ENCODE measurements around the gene NEAT1. TPM values are rescaled to one million over a fixed set of nuclear protein-coding genes. Genes with fewer than 3 reads are reported as not detected.
"Not testable (repeated sequence)": the region's sequence is repeated elsewhere in the genome, so short reads cannot be mapped to it uniquely, and the experiment has no call there.

NEAT1 gene
- total RNA-seq, 2 donors from 2014 or later, result 554 to 555 TPM

DNA sequence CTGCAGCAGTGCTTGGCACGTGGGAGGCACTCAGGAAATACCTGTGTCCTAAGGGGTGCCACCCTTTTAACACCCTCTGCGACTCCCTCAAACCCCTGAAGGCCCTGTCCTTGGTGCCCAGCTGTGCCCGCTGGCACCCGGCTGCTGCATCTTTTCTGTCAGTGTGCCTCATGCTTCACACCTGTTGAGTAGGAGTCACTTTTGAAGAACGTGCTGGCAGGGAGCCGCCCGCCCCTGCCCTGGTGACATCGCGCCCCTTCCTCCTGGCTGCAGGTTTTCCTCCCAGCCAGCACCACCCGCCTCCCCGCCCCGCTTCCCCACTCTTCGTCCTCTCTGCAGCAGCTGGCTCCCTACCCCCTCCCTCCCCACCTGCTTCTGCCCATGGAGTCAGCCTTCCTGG, 18.4 kb upstream of the NEAT1 start:
- no peak for DNase-seq
- peaks cover 2% of the 10 kb centered on the region for H3K4me1 Mint-ChIP-seq
- H3K4me3 Mint-ChIP-seq, result no peak overlapping the region
- no peaks in the 10 kb centered on the region for H3K27me3 Mint-ChIP-seq
- no peaks in the 10 kb centered on the region for H3K9me3 ChIP-seq (ENCODE audit: control insufficient read depth, low read length, poor library complexity, severe bottlenecking)
- H3K27ac Mint-ChIP-seq, result no peak overlapping the region
- no peak for ATAC-seq
- no peaks in the 10 kb centered on the region for H3K36me3 Mint-ChIP-seq (ENCODE audit: low read depth)

GRCh38 chr11:65404638-65405339, 17.8 kb upstream of the NEAT1 start:
- no peaks in the 10 kb centered on the region for H3K27me3 Mint-ChIP-seq
- DNase-seq (no peak), ATAC-seq (no peak)
- no peaks in the 10 kb centered on the region for H3K36me3 Mint-ChIP-seq (ENCODE audit: low read depth)
- no peak overlapping the region for H3K27ac Mint-ChIP-seq
- peaks cover 2% of the 10 kb centered on the region for H3K4me1 Mint-ChIP-seq
- H3K4me3 Mint-ChIP-seq, result no peak overlapping the region
- no peaks in the 10 kb centered on the region for H3K9me3 ChIP-seq (ENCODE audit: control insufficient read depth, low read length, poor library complexity, severe bottlenecking)

DNA sequence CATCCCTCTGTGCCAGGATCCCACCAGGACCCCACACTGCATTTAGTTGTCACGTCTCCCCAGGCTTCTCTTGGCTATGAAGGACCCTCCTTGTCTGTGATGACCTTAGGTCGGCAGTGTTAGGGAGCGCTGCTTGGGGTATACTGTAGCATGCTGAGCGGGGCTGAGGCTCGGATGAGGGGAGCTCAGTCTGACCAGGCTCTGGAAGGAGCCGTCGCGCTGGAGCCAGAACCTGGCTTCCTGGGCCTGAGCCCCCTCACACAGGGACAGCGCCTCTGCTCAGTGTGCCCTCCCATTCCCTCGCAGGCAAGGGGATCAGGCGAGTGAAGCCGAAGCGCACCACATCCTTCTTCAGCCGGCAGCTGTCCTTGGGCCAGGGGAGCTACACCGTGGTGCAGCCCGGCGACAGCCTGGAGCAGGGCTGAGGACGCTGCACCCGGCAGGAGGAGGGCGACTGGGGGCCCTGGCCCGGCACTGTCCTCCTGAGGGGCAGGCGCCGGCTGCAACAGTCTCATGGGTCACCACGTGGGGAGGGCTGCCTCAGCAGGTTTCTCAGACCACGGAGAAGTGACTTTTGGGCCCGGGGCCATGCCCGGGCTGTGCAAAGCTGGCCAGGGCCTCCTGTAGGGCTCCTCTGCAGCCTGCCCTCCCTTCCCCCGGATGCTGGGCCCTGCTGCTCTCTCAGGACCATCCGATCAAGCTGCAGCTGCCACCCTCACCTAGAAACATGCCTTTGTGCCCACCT, 11.5 kb upstream of the NEAT1 start:
- no peak overlapping the region for H3K4me3 Mint-ChIP-seq
- no peaks in the 10 kb centered on the region for H3K27me3 Mint-ChIP-seq
- DNase-seq, result no peak
- H3K36me3 Mint-ChIP-seq (ENCODE audit: low read depth), result no peaks in the 10 kb centered on the region
- H3K9me3 ChIP-seq (ENCODE audit: control insufficient read depth, low read length, poor library complexity, severe bottlenecking), result no peaks in the 10 kb centered on the region
- H3K4me1 Mint-ChIP-seq, result peaks cover 8% of the 10 kb centered on the region
- ATAC-seq, result no peak
- no peak overlapping the region for H3K27ac Mint-ChIP-seq

- DNase-seq, result no peak
- Mint-ChIP-seq H3K4me1 (peaks cover 13% of the 10 kb centered on the region), H3K27me3 (no peaks in the 10 kb centered on the region), H3K27ac (no peak overlapping the region), H3K4me3 (no peak overlapping the region), H3K36me3 (ENCODE audit: low read depth) (no peaks in the 10 kb centered on the region)
- H3K9me3 ChIP-seq (ENCODE audit: control insufficient read depth, low read length, poor library complexity, severe bottlenecking), result no peaks in the 10 kb centered on the region
- ATAC-seq, result no peak
Measured at GRCh38 chr11:65411681-65412070, 10.9 kb upstream of the NEAT1 start.

DNA sequence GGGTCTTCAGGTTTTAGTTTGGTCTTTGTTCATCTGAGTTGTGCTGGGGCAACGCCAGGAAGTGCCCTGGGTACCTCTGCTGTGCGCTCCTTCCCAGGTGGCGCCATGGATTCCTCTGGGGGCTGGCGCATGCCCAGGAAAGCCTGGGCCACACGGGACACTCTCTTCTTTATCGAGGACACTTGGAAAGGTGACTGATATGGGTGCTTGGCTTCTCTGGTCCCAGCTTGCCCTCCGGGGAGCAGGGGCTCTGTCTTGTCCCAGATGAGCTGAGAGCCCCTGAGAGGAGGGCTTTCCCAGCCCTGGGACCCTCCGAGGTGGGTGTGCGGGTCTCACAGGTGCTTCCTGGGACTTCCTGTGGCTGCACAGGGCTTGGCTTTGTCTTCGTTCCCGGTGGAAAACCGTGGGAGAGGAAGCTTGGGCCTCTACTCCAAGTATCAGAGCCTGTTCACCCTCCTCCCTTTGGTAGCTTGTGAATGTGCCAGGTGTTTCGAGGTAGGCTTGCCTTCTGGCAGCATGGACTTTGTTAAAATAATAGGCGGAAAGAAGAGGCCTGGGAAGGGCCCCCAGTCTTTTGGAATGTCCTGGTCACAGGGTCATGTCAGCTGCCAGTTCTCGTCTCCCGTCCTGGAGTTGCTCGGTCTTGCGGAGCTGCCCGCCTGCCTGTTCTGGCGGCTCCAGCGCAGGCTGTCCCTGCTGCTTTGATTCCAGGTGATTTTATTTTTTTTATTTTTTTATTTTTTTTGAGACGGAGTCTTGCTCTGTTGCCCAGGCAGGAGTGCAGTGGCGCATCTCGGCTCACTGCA, 10.1 kb upstream of the NEAT1 start:
- Mint-ChIP-seq H3K27ac (no peak overlapping the region), H3K4me3 (no peak overlapping the region), H3K36me3 (ENCODE audit: low read depth) (no peaks in the 10 kb centered on the region), H3K27me3 (no peaks in the 10 kb centered on the region), H3K4me1 (peaks cover 21% of the 10 kb centered on the region)
- DNase-seq (no peak), ATAC-seq (no peak)
- no peaks in the 10 kb centered on the region for H3K9me3 ChIP-seq (ENCODE audit: control insufficient read depth, low read length, poor library complexity, severe bottlenecking)

DNA sequence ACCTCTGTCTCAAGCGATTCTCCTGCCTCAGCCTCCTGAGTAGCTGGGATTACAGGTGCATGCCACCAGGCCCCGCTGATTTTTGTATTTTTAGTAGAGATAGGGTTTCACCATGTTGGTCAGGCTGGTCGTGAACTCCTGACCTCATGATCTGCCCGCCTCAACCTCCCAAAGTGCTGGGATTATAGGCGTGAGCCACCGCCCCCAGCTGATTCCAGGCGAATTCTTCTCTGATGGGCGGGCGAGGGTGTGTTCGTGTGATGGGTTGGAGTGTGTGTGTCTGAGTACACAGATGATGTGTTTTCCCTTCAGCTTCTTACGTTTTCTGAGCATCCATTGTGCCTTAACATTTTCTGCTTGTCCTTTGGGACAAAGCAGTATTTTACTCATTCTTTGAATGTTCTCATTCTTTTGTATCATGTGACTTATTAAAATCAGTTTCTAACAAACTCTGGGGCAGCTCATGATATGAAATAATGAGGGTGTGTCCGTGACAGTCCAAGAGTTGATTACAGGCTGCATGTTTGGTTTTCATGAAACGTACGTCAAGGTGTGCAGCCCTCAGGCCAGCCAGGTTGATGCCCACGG, 9.4 kb upstream of the NEAT1 start:
- DNase-seq, H3K27me3 Mint-ChIP-seq: not testable (repeated sequence)

GRCh38 chr11:65414776-65415498, 7.7 kb upstream of the NEAT1 start:
- DNase-seq, result no peak
- Mint-ChIP-seq H3K27me3 (no peaks in the 10 kb centered on the region), H3K36me3 (ENCODE audit: low read depth) (no peaks in the 10 kb centered on the region), H3K4me3 (no peak overlapping the region), H3K27ac (peak overlapping the region; percentile 100), H3K4me1 (peaks cover 39% of the 10 kb centered on the region)
- H3K9me3 ChIP-seq (ENCODE audit: control insufficient read depth, low read length, poor library complexity, severe bottlenecking), result no peaks in the 10 kb centered on the region
- ATAC-seq, result no peak

More for the DNA sequence above, 9.4 kb upstream of the NEAT1 start:
- H3K4me1 Mint-ChIP-seq, result peaks cover 27% of the 10 kb centered on the region
- ATAC-seq; H3K36me3 Mint-ChIP-seq (ENCODE audit: low read depth); H3K9me3 ChIP-seq (ENCODE audit: control insufficient read depth, low read length, poor library complexity, severe bottlenecking); H3K27ac Mint-ChIP-seq; H3K4me3 Mint-ChIP-seq: not testable (repeated sequence)

- Mint-ChIP-seq H3K27ac (peak overlapping the region; percentile 100), H3K4me3 (peak overlapping the region; percentile 100), H3K36me3 (ENCODE audit: low read depth) (no peaks in the 10 kb centered on the region), H3K27me3 (no peaks in the 10 kb centered on the region), H3K4me1 (peaks cover 44% of the 10 kb centered on the region)
- no peak for ATAC-seq
- DNase-seq, result no peak
- no peaks in the 10 kb centered on the region for H3K9me3 ChIP-seq (ENCODE audit: control insufficient read depth, low read length, poor library complexity, severe bottlenecking)
Measured at GRCh38 chr11:65415499-65416340, 6.9 kb upstream of the NEAT1 start.

- Mint-ChIP-seq H3K36me3 (ENCODE audit: low read depth) (no peaks in the 10 kb centered on the region), H3K4me3 (peak overlapping the region; percentile 100), H3K27me3 (no peaks in the 10 kb centered on the region), H3K4me1 (peaks cover 48% of the 10 kb centered on the region), H3K27ac (peak overlapping the region; percentile 100)
- peak; percentile 83 to 93 (median 85) for DNase-seq
- no peaks in the 10 kb centered on the region for H3K9me3 ChIP-seq (ENCODE audit: control insufficient read depth, low read length, poor library complexity, severe bottlenecking)
- ATAC-seq, result peak; percentile 64
Measured at GRCh38 chr11:65416341-65416824, 6.2 kb upstream of the NEAT1 start.

GRCh38 chr11:65416841-65417701, 5.5 kb upstream of the NEAT1 start:
- Mint-ChIP-seq H3K27ac (peak overlapping the region; percentile 100), H3K27me3 (no peaks in the 10 kb centered on the region), H3K4me1 (peaks cover 51% of the 10 kb centered on the region), H3K36me3 (ENCODE audit: low read depth) (no peaks in the 10 kb centered on the region), H3K4me3 (peak overlapping the region; percentile 100)
- H3K9me3 ChIP-seq (ENCODE audit: control insufficient read depth, low read length, poor library complexity, severe bottlenecking), result no peaks in the 10 kb centered on the region
- DNase-seq (no peak), ATAC-seq (no peak)

GRCh38 chr11:65417702-65418430, 4.7 kb upstream of the NEAT1 start:
- ATAC-seq (no peak), DNase-seq (no peak)
- peaks cover 4% of the 10 kb centered on the region for H3K36me3 Mint-ChIP-seq (ENCODE audit: low read depth)
- no peaks in the 10 kb centered on the region for H3K27me3 Mint-ChIP-seq
- peaks cover 57% of the 10 kb centered on the region for H3K4me1 Mint-ChIP-seq
- H3K27ac Mint-ChIP-seq, result peak overlapping the region; percentile 100
- H3K4me3 Mint-ChIP-seq, result peak overlapping the region; percentile 100
- no peaks in the 10 kb centered on the region for H3K9me3 ChIP-seq (ENCODE audit: control insufficient read depth, low read length, poor library complexity, severe bottlenecking)

Data from T-helper 17 cell (primary cell).